A549 treated with AZD9567 at 1 μM for 4 hours (cell line): ENCODE data around the gene EPB42. TPM values are rescaled to one million over a fixed set of nuclear protein-coding genes. Genes with fewer than 3 reads are reported as not detected.

Experiments
- total RNA-seq: library from RNA; stranded (reverse); fragments of 200-300 nt; extraction: Qiagen RNA extraction; gene quantifications from 5 replicates; pipeline ENCODE4 v1.2.3, GENCODE V29; 2022; ENCODE audit not compliant: insufficient read depth

EPB42 gene
- total RNA-seq: not detected in 5 replicates

GRCh38 chr15:43220991-43221403 is at the start of gene EPB42:
EPB42 (minus strand) TSS chr15:43221018; CDS start chr15:43220825, 193 bp downstream.

GRCh38 chr15:43266834-43267233 is 46.0 kb upstream of the EPB42 start, which contains the start of gene TGM5:
TGM5 (minus strand) TSS chr15:43266928; CDS start chr15:43266849, 79 bp downstream.

GRCh38 chr15:43185157-43186002 is 35.4 kb downstream of the EPB42 start, which contains the start of gene CCNDBP1:
CCNDBP1 (plus strand) TSS chr15:43185403; CDS start chr15:43185499, 96 bp downstream.

Other genes with a start within 250 kb of the EPB42 start
- gene UBR1, start 115.0 kb downstream of the EPB42 start, total RNA-seq: 3.2 to 9.1 TPM (median 4.3 TPM) in 5 replicates
- gene TMEM62, start 87.4 kb downstream of the EPB42 start, total RNA-seq: 7.1 to 19.2 TPM (median 7.4 TPM) in 5 replicates
- gene CCNDBP1, start 35.6 kb downstream of the EPB42 start, total RNA-seq: 19.7 to 30.4 TPM (median 29.6 TPM) in 5 replicates
- gene TGM5, start 45.9 kb upstream of the EPB42 start, total RNA-seq: not detected in 5 replicates
- not detected in 5 replicates for gene TGM7, start 81.2 kb upstream of the EPB42 start, total RNA-seq
- 5.5 to 8.1 TPM (median 7.6 TPM) in 5 replicates for gene LCMT2, start 109.6 kb upstream of the EPB42 start, total RNA-seq
- 6.9 to 12.3 TPM (median 9.5 TPM) in 5 replicates for gene ZSCAN29, start 150.0 kb upstream of the EPB42 start, total RNA-seq
- 4.8 to 6.8 TPM (median 5.9 TPM) in 5 replicates for gene TUBGCP4, start 150.1 kb upstream of the EPB42 start, total RNA-seq